Adrenal gland (tissue), 5 donors: Measurements from ENCODE around the gene ABHD16B.

Experiments used
- CTCF ChIP-seq, 6 experiments: fragments of 450-650 bp in 4 of 6; fragments of 200-600 bp in 2 of 6; sonication (generic) in 1 of 6; IDR thresholded peaks; 1 replicate in 5 of 6; 2 replicates in 1 of 6; pipeline versions ENCODE4 v1.5.1 to v1.8.0; 2016 to 2021; ENCODE audit warnings: antibody characterized with exemption in 6 of 6, mild to moderate bottlenecking in 2 of 6, moderate library complexity in 1 of 6
- POLR2A ChIP-seq, 2 donors: fragments of 450-650 bp; IDR thresholded peaks; one replicate each; pipeline ENCODE4 v1.6.1; 2017; ENCODE audit warnings: antibody characterized with exemption in 2 of 2, mild to moderate bottlenecking in 2 of 2, moderate library complexity in 1 of 2
- donor health status: DM: no; HTN: no; CAD: no.

GRCh38 chr20:63831646-63831992, 29.7 kb upstream of the ABHD16B start:
- no peak for TF ChIP-seq POLR2A (IDR thresholded peaks at IDR 0.05)
- no peak for TF ChIP-seq CTCF (IDR thresholded peaks at IDR 0.05)
